SU-DHL-6 (cell line): ENCODE results near the gene KIF11.

Experiments used
- CTCF ChIP-seq: fragments of 200-600 bp; sonication (generic); IDR thresholded peaks from one replicate; pipeline ENCODE4 v1.5.1; 2017; ENCODE audit warnings: antibody characterized with exemption, mild to moderate bottlenecking, low read length, moderate library complexity; ENCODE audit not compliant: insufficient read depth, poor library complexity, severe bottlenecking
- EZH2phosphoT487 ChIP-seq: fragments of 200-600 bp; sonication (generic), shearing (Covaris generic); conservative IDR thresholded peaks from 2 replicates; pipeline ENCODE4 v1.6.1; 2018; ENCODE audit warnings: mild to moderate bottlenecking, antibody characterized with exemption, low read length, moderate library complexity, mixed read lengths

GRCh38 chr10:92604841-92605240 lies 11.9 kb downstream of the KIF11 start:
- TF ChIP-seq CTCF (no peak), EZH2phosphoT487 (no peak)
